ENCODE results near the gene DPT. TPM values are rescaled to one million over a fixed set of nuclear protein-coding genes. Genes with fewer than 3 reads are reported as not detected.

The DPT gene
- polyA plus RNA-seq, 1 donor from 2014 or later: not detected

DNA sequence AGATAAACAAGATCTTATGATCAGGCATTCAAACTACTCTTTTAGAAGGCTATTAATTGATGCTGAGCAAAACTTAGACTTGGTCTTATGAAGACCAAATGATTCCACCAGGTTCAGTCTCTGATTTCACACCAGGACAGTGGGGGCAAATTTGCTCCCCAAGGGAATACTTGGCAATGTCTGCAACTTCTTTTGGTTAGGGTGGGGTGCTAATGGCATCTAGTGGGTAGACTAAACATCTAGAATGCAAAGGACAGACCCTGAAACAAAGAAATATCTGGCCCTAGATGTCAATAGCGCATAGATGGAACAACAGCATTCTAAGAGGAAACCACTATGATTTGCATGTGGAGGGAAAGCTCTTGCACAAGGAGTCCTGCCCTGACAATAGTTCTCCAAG, 30.6 kb downstream of the DPT start:
- Histone ChIP-seq H3K9me3 (ENCODE audit: low read length) (no peaks in the 10 kb centered on the region), H3K9me2 (ENCODE audit: insufficient read depth, low read length) (no peaks in the 10 kb centered on the region), H4K20me1 (ENCODE audit: insufficient read depth) (no peaks in the 10 kb centered on the region), H3F3A (ENCODE audit: insufficient read depth, low read length, poor library complexity, severe bottlenecking) (no peaks in the 10 kb centered on the region), H3K27me3 (ENCODE audit: insufficient read depth, low read depth, low read length) (no peaks in the 10 kb centered on the region), H3K36me3 (ENCODE audit: insufficient read depth, low read length) (no peaks in the 10 kb centered on the region), H3K4me3 (ENCODE audit: low read length) (no peak overlapping the region), H3K4me2 (ENCODE audit: low read length) (no peak overlapping the region), H2AFZ (ENCODE audit: low read depth, low read length) (no peak overlapping the region), H3K27ac (ENCODE audit: low read length) (no peak overlapping the region), H3K9ac (ENCODE audit: low read length) (no peak overlapping the region), H3K79me2 (replicated peaks; ENCODE audit: insufficient read depth, low read length) (no peaks in the 10 kb centered on the region)
- TF ChIP-seq, protein P1, sequence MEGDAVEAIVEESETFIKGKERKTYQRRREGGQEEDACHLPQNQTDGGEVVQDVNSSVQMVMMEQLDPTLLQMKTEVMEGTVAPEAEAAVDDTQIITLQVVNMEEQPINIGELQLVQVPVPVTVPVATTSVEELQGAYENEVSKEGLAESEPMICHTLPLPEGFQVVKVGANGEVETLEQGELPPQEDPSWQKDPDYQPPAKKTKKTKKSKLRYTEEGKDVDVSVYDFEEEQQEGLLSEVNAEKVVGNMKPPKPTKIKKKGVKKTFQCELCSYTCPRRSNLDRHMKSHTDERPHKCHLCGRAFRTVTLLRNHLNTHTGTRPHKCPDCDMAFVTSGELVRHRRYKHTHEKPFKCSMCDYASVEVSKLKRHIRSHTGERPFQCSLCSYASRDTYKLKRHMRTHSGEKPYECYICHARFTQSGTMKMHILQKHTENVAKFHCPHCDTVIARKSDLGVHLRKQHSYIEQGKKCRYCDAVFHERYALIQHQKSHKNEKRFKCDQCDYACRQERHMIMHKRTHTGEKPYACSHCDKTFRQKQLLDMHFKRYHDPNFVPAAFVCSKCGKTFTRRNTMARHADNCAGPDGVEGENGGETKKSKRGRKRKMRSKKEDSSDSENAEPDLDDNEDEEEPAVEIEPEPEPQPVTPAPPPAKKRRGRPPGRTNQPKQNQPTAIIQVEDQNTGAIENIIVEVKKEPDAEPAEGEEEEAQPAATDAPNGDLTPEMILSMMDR (IDR thresholded peaks at IDR 0.05; ENCODE audit: poor library complexity, severe bottlenecking): no peak
- TF ChIP-seq SMC3 (conservative IDR thresholded peaks at IDR 0.05; ENCODE audit: poor library complexity) (no peak), POLR2AphosphoS5 (IDR thresholded peaks at IDR 0.05) (no peak), RAD21 (conservative IDR thresholded peaks at IDR 0.05) (no peak)

DNA sequence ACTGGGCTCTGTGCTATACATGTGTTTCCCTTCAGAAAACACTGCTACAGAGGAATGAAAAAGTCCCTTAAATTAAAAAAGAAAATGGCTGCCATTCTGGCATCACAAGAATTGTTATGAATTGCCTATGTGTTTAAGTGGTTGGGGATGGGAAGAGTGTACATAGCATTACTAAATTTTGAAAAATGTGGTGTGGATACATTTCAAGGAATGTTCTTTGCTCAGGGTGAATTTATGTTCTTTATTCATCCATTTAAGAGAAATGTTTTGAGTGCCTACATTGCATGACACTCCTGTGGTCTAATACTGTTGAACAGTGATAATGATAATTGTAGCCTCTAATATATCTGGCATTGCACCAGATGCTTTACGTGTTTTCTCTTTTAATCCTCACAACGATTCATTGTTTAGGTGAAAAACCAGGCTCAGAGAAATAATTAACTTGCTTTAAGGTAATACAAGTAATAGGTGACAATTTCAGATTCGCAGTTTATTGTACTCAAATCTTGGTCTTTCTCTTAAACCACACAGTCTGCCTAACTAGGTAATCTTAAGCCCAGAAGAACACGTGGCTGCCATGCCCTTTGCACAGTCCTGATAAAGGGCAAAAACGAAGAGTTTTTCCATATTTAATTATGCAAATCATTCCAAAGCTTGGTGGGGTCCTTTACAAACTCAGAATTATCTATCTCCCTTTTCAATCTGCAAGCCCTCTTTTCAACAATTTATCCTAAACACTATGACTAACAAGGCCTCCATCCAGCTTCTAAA, 31.5 kb downstream of the DPT start:
- Histone ChIP-seq H2AFZ (ENCODE audit: low read depth, low read length) (no peak overlapping the region), H3K27ac (ENCODE audit: low read length) (no peak overlapping the region), H3K36me3 (ENCODE audit: insufficient read depth, low read length) (no peaks in the 10 kb centered on the region), H3K79me2 (replicated peaks; ENCODE audit: insufficient read depth, low read length) (no peaks in the 10 kb centered on the region), H3F3A (ENCODE audit: insufficient read depth, low read length, poor library complexity, severe bottlenecking) (no peaks in the 10 kb centered on the region), H3K9me3 (ENCODE audit: low read length) (no peaks in the 10 kb centered on the region), H4K20me1 (ENCODE audit: insufficient read depth) (no peaks in the 10 kb centered on the region), H3K4me3 (ENCODE audit: low read length) (no peak overlapping the region), H3K9ac (ENCODE audit: low read length) (no peak overlapping the region), H3K27me3 (ENCODE audit: insufficient read depth, low read depth, low read length) (no peaks in the 10 kb centered on the region), H3K9me2 (ENCODE audit: insufficient read depth, low read length) (no peaks in the 10 kb centered on the region), H3K4me2 (ENCODE audit: low read length) (no peak overlapping the region)
- TF ChIP-seq SMC3 (conservative IDR thresholded peaks at IDR 0.05; ENCODE audit: poor library complexity): no peak
- TF ChIP-seq TAF1 (IDR thresholded peaks at IDR 0.05; ENCODE audit: low read depth): no peak
- no peak for TF ChIP-seq EZH2 (IDR thresholded peaks at IDR 0.05; ENCODE audit: borderline replicate concordance, insufficient read depth, low read length, poor library complexity, severe bottlenecking)
- TF ChIP-seq, protein P2, sequence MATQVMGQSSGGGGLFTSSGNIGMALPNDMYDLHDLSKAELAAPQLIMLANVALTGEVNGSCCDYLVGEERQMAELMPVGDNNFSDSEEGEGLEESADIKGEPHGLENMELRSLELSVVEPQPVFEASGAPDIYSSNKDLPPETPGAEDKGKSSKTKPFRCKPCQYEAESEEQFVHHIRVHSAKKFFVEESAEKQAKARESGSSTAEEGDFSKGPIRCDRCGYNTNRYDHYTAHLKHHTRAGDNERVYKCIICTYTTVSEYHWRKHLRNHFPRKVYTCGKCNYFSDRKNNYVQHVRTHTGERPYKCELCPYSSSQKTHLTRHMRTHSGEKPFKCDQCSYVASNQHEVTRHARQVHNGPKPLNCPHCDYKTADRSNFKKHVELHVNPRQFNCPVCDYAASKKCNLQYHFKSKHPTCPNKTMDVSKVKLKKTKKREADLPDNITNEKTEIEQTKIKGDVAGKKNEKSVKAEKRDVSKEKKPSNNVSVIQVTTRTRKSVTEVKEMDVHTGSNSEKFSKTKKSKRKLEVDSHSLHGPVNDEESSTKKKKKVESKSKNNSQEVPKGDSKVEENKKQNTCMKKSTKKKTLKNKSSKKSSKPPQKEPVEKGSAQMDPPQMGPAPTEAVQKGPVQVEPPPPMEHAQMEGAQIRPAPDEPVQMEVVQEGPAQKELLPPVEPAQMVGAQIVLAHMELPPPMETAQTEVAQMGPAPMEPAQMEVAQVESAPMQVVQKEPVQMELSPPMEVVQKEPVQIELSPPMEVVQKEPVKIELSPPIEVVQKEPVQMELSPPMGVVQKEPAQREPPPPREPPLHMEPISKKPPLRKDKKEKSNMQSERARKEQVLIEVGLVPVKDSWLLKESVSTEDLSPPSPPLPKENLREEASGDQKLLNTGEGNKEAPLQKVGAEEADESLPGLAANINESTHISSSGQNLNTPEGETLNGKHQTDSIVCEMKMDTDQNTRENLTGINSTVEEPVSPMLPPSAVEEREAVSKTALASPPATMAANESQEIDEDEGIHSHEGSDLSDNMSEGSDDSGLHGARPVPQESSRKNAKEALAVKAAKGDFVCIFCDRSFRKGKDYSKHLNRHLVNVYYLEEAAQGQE (IDR thresholded peaks at IDR 0.05; ENCODE audit: borderline replicate concordance): no peak
- TF ChIP-seq, protein P1 (IDR thresholded peaks at IDR 0.05; ENCODE audit: poor library complexity, severe bottlenecking): no peak
- no peak for TF ChIP-seq POLR2AphosphoS5 (IDR thresholded peaks at IDR 0.05)
- TF ChIP-seq MXI1 (conservative IDR thresholded peaks at IDR 0.05; ENCODE audit: poor library complexity, severe bottlenecking): no peak
- TF ChIP-seq EP300 (conservative IDR thresholded peaks at IDR 0.05; ENCODE audit: poor library complexity, severe bottlenecking): no peak
- TF ChIP-seq RAD21 (conservative IDR thresholded peaks at IDR 0.05): no peak

Data from neural cell (in vitro differentiated cells).